Globus pallidus (tissue), 1 donor: ENCODE data around the gene VASP.

Experiments
- DNase-seq: peaks from one replicate; pipeline ENCODE4 v3.0.0-alpha.2; 2015; ENCODE audit warnings: low spot score

The VASP gene

DNA sequence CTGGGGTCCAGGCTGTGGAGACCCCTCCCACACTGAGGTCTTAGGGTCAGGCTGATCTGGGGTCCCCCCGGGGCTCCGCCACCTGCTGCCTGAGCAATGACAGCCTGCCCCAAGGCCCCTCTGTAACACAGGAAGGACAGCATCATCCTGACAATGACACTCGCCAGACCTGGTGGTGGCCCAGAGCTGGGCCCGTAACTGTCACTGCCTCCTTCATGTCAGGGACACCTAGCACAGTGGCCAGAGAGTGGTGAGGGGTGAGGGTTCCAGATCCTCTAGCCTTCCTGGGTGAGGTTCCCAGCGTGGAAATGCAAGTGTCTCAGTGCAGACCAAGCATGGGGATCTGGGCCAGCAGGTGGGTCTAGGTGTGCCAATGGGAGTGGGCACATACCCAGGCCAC is 49.6 kb downstream of the VASP start:
- no peak for DNase-seq

GRCh38 chr19:45558399-45558878 is 51.2 kb downstream of the VASP start:
- peak; percentile 38 for DNase-seq

DNA sequence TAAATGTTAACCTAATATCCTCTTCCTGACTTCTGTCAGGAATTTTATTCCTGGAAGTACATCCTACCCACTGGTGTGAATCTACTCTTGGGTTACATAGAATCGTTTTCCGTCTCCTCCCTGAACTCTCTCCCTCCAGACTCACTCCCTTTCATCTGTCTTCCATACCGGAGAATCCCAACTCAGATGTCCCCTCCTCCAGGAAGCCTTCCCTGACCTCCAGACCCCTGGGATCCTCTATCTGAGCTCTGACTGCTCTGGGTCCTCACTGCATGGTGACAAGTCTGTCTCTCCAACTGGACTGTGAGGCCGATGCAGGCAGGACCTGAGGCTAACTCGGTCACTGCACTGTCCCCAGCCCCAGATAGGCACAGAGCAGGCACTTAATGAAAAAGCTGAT is 52.8 kb downstream of the VASP start:
- no peak for DNase-seq

- DNase-seq = no peak
Observed at GRCh38 chr19:45560686-45561085, 53.4 kb downstream of the VASP start.

DNA sequence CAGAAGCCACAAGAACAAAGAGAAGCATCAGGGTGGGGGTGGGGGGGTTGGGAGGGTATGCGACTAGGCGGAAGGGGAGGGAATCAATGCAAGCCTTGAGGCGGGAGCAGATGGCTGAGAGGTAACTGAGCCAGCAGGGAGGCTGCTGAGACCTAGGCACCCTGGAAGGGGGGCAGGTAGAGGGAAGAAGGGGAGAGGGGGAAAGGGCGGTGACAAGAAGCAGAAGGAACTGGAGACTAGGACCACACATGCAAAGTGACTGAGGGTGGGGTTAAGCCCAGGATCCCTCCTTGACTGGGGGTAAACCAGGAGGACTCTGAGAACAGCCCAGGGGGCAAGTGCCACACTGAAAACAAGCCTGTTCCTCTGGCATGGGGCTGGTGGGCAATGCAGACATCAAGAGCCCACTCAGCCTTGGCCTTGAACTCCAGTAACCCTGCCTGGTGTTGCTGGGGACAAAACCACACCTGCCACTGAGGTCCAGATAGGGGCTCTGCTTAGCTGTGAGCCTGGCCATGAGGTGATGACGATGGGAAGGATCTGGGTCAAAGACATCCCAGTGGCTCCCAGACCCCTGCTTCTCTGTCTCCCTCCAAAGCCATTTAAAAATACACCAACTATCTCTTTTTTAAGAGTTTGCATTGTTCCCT is 57.0 kb downstream of the VASP start:
- DNase-seq = no peak

DNA sequence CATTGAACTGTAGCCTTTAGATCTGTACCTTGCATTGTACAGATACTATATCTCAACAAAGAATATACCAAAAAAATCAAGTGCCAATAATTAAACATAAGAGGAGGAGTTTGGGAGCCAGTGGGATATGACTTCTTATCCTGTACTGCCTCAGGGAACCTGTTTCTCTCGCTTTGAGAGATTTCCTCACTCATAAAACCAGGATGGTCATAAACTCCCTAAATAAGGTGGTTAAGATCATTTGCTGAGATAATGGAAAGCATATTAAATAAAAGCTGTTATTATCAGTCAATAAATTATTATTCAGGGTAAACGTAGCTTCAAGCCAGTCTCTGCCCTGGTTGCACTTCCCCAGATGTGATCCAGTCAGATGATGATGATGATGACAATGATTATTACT is 60.3 kb downstream of the VASP start:
- no peak for DNase-seq

- no peak for DNase-seq
Observed at GRCh38 chr19:45568732-45569131, 61.5 kb downstream of the VASP start.

- peak; percentile 26 for DNase-seq
Observed at GRCh38 chr19:45569619-45570421, 62.5 kb downstream of the VASP start.

DNA sequence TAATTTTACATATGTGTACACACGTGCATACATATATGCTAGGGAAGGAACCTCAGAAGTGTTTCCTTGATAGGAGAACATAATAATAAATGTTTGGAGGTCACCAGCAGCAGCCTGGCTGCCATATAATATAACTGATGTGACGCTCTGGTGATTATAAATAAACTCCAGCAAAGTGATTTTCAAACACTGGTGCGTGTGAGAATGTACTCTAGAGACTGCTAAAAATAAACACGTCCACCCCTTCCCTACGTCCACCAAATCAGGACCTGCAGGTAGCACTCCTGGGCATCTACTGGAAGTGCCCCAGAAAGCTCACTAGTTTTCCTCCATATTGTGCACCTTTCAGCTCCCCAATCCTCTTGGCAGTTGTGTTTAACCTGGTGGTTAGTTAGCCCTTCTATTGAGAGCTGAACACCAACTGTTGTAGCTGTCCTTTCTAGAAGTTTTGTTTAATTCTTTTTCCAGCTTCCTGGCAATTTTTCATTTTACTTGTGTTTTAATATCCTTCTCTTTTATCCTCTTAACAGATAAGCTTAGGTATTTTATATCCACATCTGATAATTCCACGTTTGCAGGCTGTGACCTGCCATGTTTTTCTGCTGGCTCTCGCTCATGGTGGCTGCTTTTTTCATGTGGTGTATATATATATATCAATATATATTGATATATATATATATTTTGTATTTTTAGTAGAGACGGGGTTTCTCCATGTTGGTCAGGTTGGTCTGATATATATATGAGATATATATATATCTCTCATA is 64.4 kb downstream of the VASP start:
- no peak for DNase-seq

- DNase-seq = no peak
Observed at GRCh38 chr19:45574526-45574925, 67.2 kb downstream of the VASP start.

- no peak for DNase-seq
Observed at GRCh38 chr19:45575216-45575615, 67.9 kb downstream of the VASP start.
